HG02763 (cell line): Measurements from ENCODE around the gene NCDN.
"Not testable (repeated sequence)": the region's sequence is repeated elsewhere in the genome, so short reads cannot be mapped to it uniquely, and the experiment has no call there.

ENCODE experiments used
- ATAC-seq: cut with Tn5 transposase; IDR thresholded peaks from one replicate; pipeline ENCODE4 v1.9.1; 2021; ENCODE audit warnings: mild to moderate bottlenecking, moderate library complexity; ENCODE audit not compliant: unreplicated experiment

Gene NCDN

DNA sequence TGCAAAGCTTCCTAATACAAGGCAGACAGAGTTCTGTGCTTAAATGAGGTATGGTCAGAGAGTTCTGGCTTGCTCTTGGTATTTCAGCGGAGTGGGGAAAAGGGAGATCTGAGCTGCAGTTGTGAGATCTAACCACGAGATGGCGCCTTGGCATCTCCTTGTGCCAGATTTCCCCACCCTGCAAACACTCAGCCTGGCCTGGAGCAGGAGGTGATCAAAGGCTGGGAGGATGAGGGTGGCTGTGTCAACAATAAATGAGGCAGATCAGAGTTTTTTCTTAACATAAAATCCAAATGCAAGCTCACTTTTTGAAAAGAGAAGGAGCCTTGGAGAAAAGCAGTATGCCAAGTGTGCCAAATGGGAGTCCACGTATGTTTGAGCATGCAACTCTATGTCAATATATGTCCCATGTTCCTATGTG is 11.4 kb downstream of the NCDN start:
- no peak for ATAC-seq

DNA sequence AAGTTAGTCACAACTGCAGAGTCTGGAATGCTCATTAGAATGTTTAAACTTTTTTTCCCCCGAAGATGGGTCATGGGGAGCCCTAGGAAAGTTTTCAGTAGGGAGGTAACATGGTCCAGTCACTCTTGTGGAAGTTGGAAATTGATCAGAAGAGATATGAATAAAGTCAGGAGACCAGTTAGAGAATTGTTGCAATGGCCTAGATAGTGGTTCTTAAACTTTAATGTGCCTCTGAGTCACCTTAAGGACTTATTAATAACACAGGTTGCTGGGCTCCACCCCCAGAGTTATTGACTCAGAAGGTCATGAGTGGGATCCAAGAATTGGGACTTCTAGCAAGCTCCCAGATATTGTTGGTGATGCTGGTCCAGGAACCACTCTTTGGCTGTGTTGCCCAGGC is 12.3 kb downstream of the NCDN start:
- no peak for ATAC-seq

DNA sequence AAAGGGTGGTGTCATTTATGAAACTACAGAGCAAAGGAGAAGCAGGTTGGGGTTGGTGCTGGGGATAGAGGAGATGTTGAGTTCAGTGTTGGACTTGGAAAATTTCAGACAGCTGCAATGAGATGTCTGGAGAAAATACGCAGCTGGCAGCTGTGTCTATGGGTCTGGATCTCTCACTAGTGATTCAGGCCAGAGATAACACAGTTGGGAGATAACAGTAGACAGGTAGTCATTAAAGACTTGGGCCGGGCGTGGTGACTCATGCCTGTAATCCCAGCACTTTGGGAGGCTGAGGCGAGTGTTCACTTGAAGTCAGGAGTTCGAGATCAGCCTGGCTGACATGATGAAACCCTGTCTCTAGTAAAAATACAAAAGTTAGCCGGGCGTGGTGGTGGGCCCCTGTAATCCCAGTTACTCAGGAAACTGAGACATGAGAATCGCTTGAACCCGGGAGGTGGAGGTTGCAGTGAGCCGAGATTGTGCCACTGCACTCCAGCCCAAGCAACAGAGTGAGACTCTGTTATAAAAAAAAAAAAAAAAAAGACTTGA is 13.1 kb downstream of the NCDN start:
- no peak for ATAC-seq

DNA sequence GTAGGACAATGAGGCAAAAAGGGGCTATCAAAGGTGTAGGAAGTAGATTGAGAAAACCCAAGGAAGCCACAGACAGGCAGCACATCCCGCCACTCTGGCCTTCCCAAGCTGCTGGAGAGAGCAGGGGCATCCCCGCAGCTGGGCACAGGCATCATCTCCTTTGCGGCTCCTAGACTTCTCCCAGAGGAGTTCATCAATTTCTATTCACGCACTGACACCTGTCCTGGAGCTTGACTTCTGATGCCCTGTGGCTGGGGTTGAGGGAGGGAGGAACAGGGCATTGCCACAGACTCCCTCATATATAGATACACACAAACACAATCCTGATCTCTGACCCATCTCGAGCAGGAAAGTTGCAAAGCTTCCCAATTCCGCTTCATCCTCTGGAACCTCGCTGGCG is 13.7 kb downstream of the NCDN start:
- no peak for ATAC-seq

DNA sequence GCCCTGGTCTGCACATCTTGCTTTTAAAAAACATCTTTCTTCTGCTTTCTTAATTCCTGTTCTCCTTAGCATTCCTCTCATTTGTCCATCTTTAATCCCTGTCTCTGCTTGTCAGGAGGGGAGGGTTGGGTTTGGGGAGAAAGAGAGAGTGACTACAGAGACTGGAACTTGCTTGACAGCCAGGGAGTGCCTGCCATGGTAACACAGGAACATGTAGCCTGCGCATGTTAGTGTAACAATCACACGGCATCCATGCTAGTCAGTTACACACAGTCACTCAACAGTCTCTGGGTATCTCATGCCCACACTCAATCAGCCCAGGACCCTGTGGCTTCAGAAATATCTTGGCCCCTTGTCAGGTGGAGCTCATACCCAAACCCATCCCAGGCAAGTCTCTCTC is 14.7 kb downstream of the NCDN start:
- ATAC-seq = no peak

DNA sequence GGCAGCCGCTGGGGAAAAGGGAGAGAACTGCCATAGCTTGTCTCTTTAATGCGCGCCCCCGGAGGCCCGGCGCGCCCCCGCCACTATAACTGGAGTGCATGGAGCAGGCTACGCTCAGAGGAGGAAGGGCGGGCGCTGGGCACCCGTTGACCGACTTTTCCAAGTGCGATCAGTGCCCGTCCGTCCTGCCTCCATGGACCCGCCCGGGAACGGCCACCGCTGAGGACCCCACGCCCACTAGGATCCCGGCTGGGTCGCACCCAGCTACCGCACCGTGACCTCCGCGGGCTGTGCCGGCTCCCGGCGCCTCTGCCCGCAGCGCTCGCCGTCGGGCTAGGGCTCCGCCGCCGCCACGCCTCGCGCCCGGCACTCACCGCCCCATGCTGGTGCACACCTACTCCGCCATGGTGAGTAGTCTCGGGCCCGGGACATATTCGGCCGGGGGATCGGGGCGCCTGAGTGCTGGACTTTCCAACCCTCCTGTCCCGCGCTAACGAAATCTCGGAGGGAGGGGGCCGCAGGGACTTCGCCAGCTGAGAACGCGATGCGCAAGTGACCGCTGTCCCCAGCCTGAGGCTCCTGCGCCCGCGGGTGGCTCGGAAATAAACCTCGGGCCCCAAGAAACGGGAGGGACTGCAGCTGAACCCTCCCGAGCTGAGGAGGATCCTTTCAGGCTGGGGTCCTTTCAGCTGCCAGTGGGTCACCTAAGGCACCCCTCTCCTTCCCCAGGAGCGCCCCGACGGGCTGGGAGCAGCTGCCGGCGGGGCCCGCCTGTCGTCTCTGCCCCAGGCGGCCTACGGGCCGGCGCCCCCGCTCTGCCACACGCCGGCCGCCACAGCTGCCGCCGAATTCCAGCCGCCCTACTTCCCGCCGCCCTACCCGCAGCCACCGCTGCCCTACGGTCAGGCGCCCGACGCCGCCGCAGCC is 15.9 kb downstream of the NCDN start, which contains the start of gene TFAP2E:
TSS of gene TFAP2E (plus strand) at position 117 of the 927 bp plus-strand sequence. CDS start at position 381, 264 bp downstream.
- no peak for ATAC-seq

DNA sequence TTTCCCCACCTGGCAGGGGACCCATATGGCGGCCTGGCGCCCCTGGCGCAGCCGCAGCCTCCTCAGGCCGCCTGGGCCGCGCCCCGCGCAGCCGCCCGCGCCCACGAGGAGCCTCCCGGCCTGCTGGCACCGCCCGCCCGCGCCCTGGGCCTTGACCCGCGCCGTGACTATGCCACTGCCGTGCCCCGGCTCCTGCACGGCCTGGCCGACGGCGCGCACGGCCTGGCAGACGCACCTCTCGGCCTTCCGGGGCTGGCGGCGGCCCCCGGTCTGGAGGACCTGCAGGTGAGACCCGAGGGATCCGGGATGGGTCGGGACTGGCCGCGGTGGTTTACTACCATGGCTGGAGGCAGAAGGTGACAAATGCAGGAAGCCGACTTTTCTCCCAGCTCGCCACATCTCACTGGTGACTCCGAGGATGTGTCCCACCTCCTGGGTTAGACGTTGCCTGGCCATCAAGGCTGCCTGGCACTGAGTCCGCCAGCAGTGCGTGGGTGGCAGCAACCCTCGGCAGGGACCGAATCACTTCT is 16.6 kb downstream of the NCDN start:
- no peak for ATAC-seq

DNA sequence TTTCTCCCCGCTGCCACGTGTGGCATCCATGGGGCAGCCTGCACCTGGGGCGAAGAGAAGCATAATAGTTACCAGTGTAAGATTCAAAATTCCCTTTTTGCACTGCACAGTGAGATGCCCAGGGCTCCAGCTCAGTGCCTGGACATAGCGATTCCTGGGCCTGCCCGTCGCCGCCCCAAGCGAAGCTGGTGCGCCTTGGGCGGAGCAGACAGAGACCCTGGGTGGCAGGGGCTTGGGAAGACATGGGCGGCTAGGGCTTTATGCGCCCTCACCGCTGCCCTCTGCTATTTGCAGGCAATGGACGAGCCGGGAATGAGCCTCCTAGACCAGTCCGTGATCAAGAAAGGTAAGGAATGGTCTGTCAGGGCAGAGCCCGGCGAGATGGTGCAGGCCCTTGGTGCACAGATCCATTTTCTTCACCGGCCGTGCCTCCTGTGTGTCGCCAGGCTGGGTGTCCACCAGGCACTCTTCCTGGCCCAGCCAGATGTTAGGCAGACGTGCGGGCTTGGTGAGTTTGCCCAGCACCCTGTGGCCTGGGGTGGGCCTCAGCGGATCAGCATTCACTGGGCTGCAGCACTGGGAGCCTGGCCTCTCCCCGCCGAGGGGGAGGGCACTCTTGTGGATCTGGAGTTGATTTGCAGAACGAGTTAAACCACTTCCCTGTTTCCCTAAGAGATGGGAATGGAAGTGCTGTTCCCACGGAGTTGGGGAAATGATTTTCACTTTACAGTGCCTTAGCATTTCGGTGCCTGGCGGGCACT is 17.2 kb downstream of the NCDN start:
- ATAC-seq = no peak

DNA sequence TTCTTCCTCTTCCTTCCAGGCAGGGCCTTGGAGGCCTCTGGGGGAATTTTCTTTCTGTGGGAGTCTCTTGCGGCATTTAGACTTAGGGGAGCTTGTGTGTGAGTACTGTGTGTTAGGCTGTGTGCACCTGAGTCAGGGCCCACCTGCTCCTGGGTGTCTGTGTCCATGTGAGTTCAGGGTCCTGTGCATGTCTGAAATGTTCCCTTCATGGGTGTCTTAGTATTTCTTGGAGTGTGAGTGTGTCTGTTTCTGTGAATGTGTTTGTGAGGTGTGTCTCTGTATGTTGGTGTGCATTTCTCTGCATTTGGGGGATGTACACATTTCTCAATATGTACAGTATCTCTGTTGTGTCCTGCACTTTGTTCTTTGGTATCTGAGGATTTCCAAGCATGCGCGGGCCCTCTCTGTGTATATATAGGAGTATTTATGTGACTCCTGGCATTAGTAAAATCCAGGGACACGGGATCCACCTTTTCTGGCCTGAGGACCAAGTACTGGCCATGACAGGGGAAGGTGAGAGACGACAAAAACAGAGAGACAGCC is 17.9 kb downstream of the NCDN start:
- no peak for ATAC-seq

DNA sequence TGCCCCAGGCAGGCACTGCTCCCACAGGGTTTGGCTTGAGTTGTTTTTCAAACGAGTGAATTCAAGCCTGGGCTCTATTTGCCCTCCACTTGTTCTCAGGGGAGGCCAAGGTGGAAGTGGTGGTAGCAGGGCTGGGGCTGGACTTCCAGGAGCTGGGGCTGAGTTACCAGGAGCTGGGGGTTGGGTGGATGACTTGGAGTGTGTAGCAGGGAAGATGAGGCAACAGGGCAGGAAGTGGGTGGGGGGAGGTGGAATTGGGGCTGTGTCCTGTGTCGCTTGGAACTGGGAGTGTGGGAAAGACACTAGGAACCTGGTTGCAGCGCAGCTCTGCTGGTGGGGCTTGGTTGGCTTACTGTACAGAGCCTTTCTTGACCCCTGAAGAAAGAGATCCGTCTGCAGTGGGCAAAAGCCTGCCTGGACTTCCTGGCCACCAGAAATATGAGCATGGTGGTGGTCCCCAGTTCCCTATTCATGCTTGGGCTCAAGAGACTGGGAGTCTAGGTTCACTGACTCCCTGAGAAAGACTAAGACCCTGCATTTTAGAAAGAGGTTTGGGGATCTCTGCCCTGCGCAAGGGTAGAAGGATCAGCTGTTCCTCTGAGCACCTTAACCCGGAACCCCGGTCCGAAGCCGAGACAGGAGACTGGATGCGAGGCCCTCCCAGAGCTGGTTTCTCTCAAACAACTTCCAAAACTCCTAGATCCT is 18.6 kb downstream of the NCDN start:
- no peak for ATAC-seq

DNA sequence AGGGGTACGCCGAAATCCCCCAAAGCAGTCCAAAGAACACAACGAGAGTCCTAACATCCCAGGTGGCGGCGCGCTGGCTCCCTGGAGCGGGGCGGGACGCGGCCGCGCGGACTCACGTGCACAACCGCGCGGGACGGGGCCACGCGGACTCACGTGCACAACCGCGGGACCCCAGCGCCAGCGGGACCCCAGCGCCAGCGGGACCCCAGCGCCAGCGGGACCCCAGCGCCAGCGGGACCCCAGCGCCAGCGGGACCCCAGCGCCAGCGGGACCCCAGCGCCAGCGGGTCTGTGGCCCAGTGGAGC is 19.1 kb downstream of the NCDN start:
- not testable (repeated sequence) for ATAC-seq

DNA sequence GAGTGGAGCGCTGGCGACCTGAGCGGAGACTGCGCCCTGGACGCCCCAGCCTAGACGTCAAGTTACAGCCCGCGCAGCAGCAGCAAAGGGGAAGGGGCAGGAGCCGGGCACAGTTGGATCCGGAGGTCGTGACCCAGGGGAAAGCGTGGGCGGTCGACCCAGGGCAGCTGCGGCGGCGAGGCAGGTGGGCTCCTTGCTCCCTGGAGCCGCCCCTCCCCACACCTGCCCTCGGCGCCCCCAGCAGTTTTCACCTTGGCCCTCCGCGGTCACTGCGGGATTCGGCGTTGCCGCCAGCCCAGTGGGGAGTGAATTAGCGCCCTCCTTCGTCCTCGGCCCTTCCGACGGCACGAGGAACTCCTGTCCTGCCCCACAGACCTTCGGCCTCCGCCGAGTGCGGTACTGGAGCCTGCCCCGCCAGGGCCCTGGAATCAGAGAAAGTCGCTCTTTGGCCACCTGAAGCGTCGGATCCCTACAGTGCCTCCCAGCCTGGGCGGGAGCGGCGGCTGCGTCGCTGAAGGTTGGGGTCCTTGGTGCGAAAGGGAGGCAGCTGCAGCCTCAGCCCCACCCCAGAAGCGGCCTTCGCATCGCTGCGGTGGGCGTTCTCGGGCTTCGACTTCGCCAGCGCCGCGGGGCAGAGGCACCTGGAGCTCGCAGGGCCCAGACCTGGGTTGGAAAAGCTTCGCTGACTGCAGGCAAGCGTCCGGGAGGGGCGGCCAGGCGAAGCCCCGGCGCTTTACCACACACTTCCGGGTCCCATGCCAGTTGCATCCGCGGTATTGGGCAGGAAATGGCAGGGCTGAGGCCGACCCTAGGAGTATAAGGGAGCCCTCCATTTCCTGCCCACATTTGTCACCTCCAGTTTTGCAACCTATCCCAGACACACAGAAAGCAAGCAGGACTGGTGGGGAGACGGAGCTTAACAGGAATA is 19.7 kb downstream of the NCDN start:
- peak; percentile 43 for ATAC-seq

DNA sequence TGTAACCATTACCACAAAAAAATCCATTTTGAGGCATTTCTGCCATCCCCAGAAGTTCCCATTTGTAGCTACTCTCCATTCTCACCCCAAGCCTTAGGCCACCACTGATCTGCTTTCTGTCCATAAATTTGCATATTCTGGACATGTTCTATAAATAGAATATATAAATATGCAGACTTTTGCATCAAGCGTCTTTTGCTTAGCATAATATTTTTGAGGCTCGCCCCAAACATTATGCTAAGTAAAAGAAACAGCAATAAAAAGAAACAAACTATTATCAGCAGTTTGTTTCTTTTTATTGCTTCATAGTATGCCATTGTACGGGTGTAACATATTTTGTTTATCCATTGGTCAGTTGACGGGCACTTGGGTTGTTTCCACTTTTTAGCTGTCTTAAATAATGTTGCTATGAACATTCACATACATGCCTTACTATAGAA is 23.4 kb downstream of the NCDN start:
- no peak for ATAC-seq

DNA sequence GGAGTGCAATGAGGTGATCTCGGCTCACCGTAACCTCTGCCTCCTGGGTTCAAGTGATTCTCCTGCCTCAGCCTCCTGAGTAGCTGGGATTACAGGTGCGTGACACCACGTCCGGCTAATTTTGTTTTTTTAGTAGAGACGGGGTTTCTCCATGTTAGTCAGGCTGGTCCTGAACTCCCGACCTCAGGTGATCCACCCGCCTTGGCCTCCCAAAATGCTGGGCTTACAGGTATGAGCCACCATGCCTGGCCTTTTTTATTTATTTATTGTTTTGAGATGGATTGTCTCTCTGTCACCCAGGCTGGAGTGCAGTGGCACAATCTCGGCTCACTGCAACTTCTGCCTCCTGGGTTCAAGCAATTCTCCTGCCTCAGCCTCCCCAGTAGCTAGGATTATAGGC is 24.0 kb downstream of the NCDN start:
- ATAC-seq = not testable (repeated sequence)

DNA sequence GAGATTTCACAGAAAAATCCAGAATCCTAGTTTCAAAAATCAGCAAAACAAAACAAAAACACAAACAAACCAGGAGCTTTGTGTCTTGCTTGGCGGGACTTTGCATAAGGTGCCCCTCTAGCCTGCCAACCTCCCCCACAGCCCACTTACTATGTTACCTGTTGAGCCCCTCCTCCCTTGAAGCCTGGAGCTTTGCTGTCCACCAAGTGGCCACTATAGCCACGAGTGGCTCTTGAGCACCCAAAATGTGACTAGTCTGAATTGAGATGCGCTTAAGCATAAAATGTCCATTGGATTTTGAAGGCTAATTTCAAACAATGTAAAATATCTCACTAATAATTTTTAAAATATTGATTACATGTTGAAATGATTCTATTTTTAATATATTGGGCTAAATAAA is 27.7 kb downstream of the NCDN start:
- no peak for ATAC-seq

DNA sequence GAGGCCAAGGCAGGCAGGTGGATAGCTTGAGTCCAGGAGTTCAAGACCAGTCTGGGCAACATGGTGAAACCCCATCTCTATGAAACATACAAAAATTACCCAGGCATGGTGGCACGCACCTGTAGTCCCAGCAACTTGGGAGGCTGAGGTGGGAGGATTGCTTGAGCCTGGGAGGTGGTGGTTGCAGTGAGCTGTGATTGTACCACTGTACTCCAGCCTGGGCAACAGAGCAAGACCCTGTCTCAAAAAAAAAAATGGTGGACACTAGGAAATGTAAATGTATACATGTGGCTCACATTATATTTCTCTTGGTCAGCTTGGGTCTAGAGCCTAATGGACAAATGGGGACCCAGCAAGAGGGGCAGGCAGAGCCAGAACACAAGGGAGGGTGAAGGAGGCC is 28.2 kb downstream of the NCDN start:
- not testable (repeated sequence) for ATAC-seq

DNA sequence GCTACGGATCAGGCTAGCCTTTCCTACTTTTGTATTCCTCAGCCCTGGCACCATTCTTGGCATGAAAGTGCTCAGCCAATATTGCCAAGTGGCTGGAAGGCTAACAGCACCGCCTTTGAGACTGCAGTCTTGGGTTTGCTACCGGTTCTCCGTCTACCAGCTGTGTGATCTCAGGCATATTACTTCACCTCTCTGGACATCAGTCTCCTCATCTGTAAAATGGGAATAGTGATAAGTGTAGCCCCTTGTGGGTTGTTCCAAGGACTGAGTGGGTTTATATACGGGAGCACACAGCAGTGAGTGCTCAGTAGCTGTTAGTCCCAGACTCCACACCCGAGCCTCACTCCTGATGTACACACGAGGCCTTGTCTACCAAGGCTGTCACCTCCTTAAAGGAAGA is 29.2 kb downstream of the NCDN start:
- ATAC-seq = no peak

DNA sequence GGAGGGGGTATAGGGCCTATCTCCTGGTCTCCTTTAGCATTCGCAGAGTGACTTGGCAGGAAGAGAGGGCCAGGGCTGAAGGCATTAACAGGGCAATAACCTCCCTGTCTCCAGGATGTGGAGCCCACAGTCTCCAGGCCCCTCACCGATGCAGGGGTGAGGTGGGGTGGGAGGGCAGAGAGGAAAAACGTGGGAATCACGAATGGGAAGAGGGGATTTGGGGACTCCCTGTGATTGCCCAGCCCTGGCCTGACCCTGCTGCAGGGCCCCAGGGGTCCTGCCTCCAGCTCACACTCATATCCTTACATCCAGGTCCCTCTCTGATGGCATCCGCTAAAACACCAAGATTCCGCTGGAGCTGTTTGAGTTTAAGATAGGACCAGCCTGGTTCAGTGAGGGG is 30.1 kb downstream of the NCDN start:
- ATAC-seq = no peak

DNA sequence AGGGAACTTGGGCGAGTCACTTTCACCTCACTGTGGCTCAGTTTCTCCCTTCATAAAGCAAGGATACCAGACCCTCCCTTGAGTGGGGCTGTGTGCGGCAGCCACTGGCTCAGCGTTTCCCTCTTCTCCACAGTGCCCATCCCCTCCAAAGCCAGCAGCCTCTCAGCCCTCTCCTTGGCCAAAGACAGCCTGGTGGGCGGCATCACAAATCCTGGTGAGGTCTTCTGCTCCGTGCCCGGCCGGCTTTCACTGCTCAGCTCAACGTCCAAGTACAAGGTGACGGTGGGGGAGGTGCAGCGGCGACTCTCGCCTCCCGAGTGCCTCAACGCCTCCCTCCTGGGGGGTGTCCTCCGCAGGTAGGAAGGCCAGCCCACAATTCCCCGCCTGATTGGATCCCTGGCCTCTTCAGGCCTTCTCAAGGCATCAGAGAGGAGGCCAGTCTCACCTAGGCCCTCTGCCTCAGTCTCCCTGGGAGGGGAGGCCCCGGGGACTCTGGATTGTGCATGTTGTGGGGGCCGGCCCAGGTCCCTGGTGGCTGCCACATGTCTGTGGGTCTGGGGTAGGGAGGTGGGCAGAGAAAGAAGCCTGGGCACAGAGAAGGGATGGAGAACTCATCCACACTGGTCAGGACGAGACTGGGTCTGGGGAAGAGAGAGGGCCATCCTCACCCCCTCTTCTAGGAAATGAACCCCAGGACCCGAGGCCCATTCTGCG is 30.8 kb downstream of the NCDN start:
- ATAC-seq = no peak
